NCI-H1417 treated with DMSO at 0.1 percent for 48 hours (cell line): ENCODE data around the gene TMCC1.

ENCODE experiments used
- DNase-seq: peaks from one replicate; lab custom pipeline; 2025; lab: John Stamatoyannopoulos, UW

The TMCC1 gene

GRCh38 chr3:129609591-129610182, 283.8 kb downstream of the TMCC1 start:
- DNase-seq: no peak

GRCh38 chr3:129608936-129609590, 284.4 kb downstream of the TMCC1 start:
- no peak for DNase-seq

DNA sequence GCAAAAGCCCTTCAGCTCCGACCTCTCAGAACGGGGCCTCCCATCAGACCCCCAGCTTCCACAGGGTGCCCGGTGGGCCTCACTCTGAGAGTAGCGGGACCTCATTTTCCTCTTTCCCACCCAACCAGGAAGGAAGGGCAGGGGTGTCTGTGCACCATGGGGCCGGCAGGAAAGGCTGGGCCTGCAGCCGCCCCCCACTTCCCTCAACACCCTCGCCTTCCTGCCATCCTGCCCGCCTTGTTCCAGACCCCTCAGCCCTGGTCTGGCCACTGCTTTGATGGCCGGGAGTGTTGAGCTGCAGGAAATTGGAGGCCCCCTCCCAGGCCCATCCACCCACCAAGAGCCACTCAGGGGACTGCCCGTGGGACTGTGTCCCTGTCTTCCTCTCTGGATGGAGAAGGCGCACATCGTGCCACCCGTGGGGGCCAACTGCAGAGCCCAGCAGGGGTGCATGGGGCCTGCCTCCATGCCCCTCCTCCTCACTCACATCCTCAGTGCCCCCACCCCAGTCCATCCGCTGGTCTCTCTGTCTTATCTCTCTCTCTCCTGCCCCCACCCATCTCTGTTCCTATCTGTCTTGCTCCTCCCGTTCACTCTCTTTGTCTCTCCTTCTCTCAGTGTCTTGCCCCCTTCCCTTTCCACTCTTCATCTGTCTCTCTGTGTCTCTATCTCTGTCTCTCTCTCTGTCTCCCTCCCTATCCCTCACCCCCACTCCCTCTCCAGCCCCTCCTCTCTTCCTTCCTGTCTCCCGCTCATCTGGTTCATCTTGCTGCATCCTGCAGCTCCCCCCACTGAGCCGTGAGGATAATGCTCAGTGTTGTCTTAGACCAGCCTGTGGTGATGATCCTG, 285.2 kb downstream of the TMCC1 start:
- DNase-seq: no peak

GRCh38 chr3:129607391-129608068, 286.0 kb downstream of the TMCC1 start:
- DNase-seq: no peak

- DNase-seq: no peak
These were observed 286.7 kb downstream of the TMCC1 start, which contains the start of gene PLXND1 for GRCh38 chr3:129606636-129607390. TSS of gene PLXND1 (minus strand) at chr3:129606676. CDS start at chr3:129606639, 37 bp downstream.

DNA sequence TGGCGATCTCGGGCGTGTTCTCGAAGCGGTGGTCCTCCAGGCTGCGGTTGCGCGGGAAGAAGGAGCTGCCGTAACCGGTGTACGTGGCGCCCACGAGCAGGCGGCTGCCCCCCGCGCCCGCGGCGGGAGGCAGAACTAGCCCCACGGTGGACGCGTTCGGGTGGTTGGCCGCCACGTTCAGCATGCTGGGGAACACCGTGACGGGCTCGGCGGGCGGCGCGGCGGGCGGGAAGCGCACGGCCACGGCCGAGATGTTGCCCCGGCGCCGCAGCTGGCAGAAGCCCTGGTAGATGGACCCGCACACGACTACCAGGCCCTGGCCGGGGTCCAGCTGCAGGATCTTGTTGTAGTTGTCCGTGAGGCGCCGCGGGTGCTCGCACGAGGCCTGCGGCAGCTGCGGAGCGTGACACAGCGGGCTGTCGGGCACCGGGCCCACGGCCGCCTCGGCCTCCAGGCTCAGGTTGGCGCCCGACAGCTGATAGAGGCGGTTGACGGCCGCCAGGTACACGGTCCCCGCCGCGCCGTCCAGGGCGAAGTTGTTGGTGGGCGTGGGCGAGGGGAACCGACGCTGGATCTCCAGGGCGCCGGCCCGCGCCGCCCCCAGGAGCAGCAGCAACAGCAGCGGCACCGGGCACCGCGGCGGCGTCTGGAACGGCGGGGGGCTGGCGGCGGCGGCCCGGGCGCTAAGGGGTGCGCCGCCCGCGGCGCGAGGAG, 287.4 kb downstream of the TMCC1 start:
- DNase-seq: peak; percentile 26

- no peak for DNase-seq
These were observed 288.1 kb downstream of the TMCC1 start for GRCh38 chr3:129605203-129605921.

- no peak for DNase-seq
These were observed 288.7 kb downstream of the TMCC1 start for GRCh38 chr3:129604767-129605166.

- no peak for DNase-seq
These were observed 289.3 kb downstream of the TMCC1 start for GRCh38 chr3:129603991-129604749.

GRCh38 chr3:129603561-129603942, 290.0 kb downstream of the TMCC1 start:
- DNase-seq: no peak

GRCh38 chr3:129602730-129603560, 290.6 kb downstream of the TMCC1 start:
- no peak for DNase-seq

DNA sequence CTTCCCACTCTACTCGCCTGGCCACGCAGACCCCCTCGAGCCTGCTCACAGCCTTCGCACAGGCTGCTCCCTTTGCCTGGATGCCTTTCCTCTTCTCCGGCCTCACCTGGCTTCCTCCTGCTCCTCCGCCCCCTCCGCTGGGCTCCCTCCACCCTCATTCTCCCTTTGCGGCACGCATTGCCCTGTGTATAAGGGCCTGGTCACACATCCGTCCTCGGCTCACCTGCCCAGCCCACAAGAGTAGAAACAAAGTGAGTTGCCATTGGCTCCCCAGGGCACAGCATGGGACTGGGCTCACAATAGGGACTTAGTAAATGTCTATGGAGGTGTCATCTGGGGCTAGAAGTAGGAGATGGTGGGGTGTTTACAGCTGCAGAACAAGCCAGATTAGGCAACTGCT, 291.2 kb downstream of the TMCC1 start:
- no peak for DNase-seq

DNA sequence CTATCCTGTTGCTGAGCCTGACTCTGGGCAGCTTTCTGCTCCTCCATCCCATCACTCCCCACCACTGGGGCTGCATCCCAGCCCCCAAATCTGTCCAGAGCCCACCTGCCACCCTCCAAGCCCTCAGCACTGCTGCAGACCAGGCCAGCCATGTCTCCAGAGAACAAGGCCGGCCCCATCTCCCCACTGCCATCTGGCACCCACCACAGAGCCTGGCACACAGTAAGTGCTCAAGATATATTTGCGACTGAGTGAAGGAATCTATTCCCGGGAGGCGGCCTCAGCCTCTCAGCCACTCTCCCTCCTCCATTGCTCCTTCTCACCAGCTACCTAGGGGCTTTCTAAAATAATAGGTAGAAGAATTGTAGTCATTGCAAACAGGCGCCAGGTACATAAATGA, 291.8 kb downstream of the TMCC1 start:
- no peak for DNase-seq

DNA sequence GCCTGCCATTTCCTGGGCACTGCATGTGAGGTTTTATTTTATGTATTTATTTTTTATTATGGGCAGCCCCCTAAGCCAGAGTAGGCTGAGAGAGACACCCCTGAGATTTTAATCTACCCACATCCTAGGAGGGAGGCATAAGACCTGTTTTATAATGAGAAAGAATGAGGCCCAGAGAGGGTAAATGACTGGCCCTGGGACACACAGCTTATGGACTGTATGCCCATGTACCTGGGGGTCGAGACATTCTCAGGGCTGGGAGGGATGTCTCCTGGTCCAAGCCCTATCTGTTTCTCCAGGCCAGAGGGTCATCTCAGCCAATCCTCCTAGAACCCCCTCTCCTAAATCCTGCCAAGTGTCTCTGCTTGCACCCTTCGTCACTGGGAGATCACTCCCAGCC, 293.2 kb downstream of the TMCC1 start:
- no peak for DNase-seq

GRCh38 chr3:129599607-129600006, 293.9 kb downstream of the TMCC1 start:
- DNase-seq: no peak

- DNase-seq: no peak
These were observed 294.4 kb downstream of the TMCC1 start for GRCh38 chr3:129599073-129599472.

DNA sequence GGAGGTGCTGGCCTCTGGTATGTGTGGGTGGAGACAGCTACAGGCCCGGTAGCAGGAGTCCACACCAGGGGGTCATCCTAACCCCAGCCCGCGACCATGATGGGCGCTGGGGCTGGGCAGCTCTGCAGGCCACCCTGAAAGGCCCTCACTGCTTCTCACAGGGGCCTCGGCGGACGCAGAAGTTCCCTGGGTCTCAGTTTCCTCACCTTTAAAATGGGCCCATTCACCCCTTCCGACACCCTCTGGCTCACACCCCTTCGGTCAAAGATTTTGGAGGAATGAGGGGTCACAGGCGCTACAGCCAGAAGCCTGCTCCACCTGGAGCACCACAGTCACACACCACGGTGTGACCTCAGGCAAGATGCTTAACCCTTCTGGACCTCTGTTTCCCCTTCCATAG, 295.0 kb downstream of the TMCC1 start:
- DNase-seq: no peak

DNA sequence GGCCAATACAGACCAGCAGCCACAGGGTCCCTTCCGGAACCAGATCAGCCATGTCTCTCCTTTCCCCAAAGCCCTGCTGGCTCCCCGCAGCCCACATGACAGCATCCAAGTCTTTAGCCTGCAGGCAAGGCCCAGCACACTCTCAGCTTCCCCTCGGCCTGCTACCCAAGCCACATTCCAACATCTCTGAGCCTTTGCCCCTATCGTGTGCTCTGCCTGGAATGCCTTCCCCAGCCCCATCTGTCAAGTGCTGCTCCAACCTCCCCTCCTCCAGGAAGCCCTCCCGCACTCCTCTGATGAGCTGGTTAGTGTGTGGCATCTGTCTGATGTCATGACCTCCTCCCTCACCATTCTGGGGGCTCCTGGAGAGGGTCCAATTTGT, 295.5 kb downstream of the TMCC1 start:
- no peak for DNase-seq
